OCI-M2 (cell line): Measurements from ENCODE around the gene KLHL2.

Experiments
- DNase-seq: peaks from one replicate; lab custom pipeline; 2025; ENCODE audit not compliant: unreplicated experiment; lab: John Stamatoyannopoulos, UW

KLHL2 gene

GRCh38 chr4:165360985-165361670 is 153.8 kb downstream of the KLHL2 start:
- no peak for DNase-seq

DNA sequence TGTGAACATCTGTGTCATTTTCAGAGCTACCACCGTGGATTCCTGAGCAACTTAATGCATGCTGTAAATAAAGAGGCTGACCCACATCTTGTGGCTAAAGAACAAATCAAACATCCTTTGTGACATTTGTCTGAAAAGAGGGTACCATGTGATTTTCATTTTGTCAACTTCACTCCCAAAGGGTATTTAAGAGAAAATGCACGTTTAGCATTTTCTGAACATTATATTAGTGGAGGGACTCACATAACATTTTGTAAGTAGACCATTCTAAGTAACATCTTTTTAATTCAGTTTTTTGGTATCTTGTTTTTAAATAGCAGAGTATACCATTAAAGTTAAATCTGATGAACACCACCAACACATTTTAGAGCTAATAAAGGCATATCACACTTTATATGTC is 154.4 kb downstream of the KLHL2 start:
- no peak for DNase-seq

- DNase-seq = no peak
Observed at GRCh38 chr4:165364452-165365080, 157.2 kb downstream of the KLHL2 start.

- DNase-seq = no peak
Observed at GRCh38 chr4:165367040-165367439, 159.7 kb downstream of the KLHL2 start.

DNA sequence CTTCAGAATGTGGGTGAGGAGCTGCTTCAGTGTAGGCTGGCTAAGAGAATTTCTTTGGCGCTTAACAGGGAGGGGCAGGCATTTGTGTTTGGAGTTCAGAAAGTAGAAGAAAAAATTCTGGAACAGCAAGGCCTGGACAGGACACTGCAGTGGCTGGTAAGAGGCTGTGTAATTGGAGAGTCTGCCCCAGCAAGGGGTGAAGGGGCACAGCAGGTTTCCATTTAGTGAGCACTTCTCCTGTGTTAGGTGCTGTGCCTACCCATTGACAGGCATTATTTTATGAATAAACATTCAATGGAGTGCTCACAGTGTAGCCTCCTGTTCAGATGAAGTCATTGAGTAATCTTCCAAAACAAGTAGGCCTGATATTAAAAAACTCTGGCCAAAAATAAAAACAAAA is 160.8 kb downstream of the KLHL2 start:
- no peak for DNase-seq

DNA sequence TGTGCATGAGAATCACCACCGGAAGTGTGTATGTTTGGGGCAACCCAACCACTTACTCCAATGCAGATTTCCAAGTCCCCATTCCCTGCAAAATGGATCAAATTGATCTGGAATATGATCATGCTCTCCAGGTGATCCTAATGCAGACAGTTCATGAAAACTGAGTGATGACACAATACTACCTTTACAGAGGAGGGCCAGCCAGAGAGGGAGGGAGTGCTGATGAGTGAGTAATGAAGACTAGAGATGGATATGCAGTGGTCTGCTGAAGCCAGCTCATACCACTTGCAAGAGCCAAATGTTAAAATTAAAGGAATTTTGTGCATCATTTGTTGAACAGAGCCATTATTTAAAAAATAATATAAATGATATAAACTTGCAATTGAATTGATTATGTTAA is 161.2 kb downstream of the KLHL2 start:
- no peak for DNase-seq

DNA sequence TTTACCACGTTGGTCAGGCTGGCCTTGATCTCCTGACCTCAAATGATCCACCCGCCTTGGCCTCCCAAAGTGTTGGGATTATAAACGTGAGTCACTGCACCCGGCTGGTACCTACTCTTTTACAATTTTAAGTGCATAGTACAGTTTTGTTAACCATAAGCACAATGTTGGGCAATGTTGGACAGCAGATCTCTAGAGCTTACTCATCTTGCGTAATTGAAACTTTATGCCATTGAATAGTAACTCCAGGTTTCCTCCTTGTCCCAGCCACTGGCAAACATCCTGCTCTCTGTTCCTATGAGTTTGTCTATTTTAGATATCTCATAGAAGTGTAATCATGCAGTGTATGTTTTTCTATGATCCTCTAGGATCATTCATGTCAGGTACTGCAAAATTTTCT is 162.2 kb downstream of the KLHL2 start:
- DNase-seq = no peak

GRCh38 chr4:165370530-165370929 is 163.2 kb downstream of the KLHL2 start:
- no peak for DNase-seq
